Large intestine (tissue), 3 donors: ENCODE measurements around the gene DHRSX. TPM values are rescaled to one million over a fixed set of nuclear protein-coding genes. Genes with fewer than 3 reads are reported as not detected.

ENCODE experiments used
- DNase-seq, 2 donors: peaks; one replicate each; pipeline versions ENCODE4 v3.0.0 to v3.0.0-alpha.2; 2013
- H3K27ac ChIP-seq: one replicate; pipeline ENCODE4 v1.5.1; 2013; ENCODE audit warnings: low read length
- H3K27me3 ChIP-seq: 2 replicates; pipeline ENCODE4 v1.6.1; 2013; ENCODE audit warnings: low read length; ENCODE audit not compliant: control insufficient read depth, insufficient read depth
- H3K36me3 ChIP-seq: 2 replicates; pipeline ENCODE4 v1.6.1; 2013; ENCODE audit warnings: low read length; ENCODE audit not compliant: control insufficient read depth, insufficient read depth
- H3K4me1 ChIP-seq: one replicate; pipeline ENCODE4 v1.6.1; 2013; ENCODE audit warnings: low read length; ENCODE audit not compliant: control insufficient read depth, insufficient read depth
- H3K4me3 ChIP-seq: one replicate; pipeline ENCODE4 v1.5.1; 2013; ENCODE audit warnings: low read length
- H3K9me3 ChIP-seq: one replicate; pipeline ENCODE4 v1.6.1; 2013; ENCODE audit warnings: mild to moderate bottlenecking, low read depth, low read length, moderate library complexity; ENCODE audit not compliant: control insufficient read depth
- WGBS: methylation state at CpG from one replicate; pipeline ENCODE4 v1.1.5; 2013; ENCODE audit warnings: low lambda C conversion rate; ENCODE audit not compliant: insufficient coverage; 5-methylcytosine and 5-hydroxymethylcytosine counted together
- polyA plus RNA-seq: library from polyadenylated mRNA; unstranded; fragments of 120-200 nt; gene quantifications from one replicate; pipeline ENCODE4 v1.2.1, GENCODE V29; 2013

Gene DHRSX
- polyA plus RNA-seq, 1 donor, result 17.9 TPM

GRCh38 chrX:2499507-2499906 lies 1.3 kb downstream of the DHRSX start:
- peaks cover 30% of the 10 kb centered on the region for H3K4me1 ChIP-seq
- DNase-seq, result no peak
- H3K4me3 ChIP-seq, result peak overlapping the region; percentile 92
- H3K27ac ChIP-seq, result peak overlapping the region; percentile 92
- H3K36me3 ChIP-seq, result peaks cover 10% of the 10 kb centered on the region
- H3K9me3 ChIP-seq, result no peaks in the 10 kb centered on the region
- WGBS, result no CpG with 5 or more reads among the region's 8 CpGs
- no peaks in the 10 kb centered on the region for H3K27me3 ChIP-seq

GRCh38 chrX:2498781-2499302 lies 1.9 kb downstream of the DHRSX start:
- Histone ChIP-seq H3K9me3 (no peaks in the 10 kb centered on the region), H3K27ac (peak overlapping the region; percentile 92), H3K27me3 (no peaks in the 10 kb centered on the region), H3K4me3 (peak overlapping the region; percentile 92), H3K36me3 (peaks cover 10% of the 10 kb centered on the region), H3K4me1 (peaks cover 30% of the 10 kb centered on the region)
- DNase-seq, result peak; percentile 51 to 85
- WGBS, result 6% methylated on average over 2 of the region's 10 CpGs

DNA sequence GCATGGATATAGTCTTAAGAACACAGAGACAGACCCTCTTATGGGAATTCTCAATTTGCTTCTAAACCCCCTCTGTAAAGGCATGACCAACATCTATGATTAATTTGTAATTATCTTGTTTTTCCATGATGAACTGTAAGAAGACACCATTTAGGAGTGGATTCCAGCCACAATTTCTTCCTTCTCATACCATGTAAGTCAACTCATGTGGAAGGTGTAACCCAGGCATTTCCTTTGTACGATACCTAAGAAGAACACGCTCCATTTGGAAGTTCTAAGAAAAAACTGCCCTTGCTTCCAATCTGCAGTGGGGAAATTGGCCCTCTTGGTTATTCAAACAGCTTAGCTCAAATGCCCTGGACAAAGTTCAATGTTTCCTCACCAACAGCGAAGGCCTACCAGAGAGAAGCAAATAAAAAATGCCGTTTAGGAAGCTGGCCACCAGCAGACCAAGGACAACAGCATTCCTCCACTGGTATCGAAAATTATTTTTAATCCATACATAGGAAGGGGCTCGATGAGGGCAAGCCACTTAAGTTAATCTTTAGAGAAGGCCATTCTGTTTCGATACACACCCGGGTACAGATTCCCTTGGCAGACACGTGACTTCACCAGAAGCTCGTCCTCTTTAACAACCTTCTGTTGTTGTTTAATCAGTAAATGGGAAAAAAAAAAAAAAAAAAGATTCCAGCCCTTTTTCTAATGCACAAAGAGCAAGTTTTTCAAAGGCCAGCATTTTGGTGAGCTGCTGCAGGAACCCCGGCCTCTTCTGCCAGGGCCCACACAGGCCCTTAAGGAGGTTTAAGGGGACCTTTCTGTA lies 2.6 kb downstream of the DHRSX start:
- H3K27me3 ChIP-seq, result no peaks in the 10 kb centered on the region
- peak overlapping the region; percentile 92 for H3K4me3 ChIP-seq
- H3K36me3 ChIP-seq, result peaks cover 10% of the 10 kb centered on the region
- H3K27ac ChIP-seq, result peak overlapping the region; percentile 92
- peaks cover 30% of the 10 kb centered on the region for H3K4me1 ChIP-seq
- H3K9me3 ChIP-seq, result no peaks in the 10 kb centered on the region
- DNase-seq, result peak; percentile 84 to 92
- no CpG with 5 or more reads among the region's 11 CpGs for WGBS

DNA sequence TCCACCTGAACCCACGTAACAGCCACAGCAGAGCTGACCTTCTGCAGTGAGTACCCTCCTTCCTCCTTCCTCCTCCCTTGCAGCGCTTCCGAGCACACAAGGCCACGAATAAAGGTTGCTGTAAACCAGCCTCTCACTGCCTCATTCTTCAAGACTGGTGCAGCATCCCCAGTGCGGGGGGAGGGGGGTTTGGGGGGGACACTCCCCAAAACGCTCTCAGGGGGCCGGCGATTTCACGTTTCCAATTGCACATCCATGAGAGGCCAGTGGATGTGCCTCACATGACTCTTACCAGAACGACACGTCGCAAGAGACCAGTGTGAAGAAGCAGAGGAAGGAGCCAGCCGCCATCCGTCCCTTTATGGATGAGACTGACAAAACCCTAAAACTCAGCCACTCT lies 5.2 kb downstream of the DHRSX start:
- no CpG with 5 or more reads among the region's 14 CpGs for WGBS
- H3K27ac ChIP-seq, result no peak overlapping the region
- no peak overlapping the region for H3K4me3 ChIP-seq
- peaks cover 17% of the 10 kb centered on the region for H3K4me1 ChIP-seq
- H3K9me3 ChIP-seq, result peaks cover 1% of the 10 kb centered on the region
- no peak for DNase-seq
- peaks cover 29% of the 10 kb centered on the region for H3K36me3 ChIP-seq
- no peaks in the 10 kb centered on the region for H3K27me3 ChIP-seq

GRCh38 chrX:2492531-2493218 lies 8.1 kb downstream of the DHRSX start:
- Histone ChIP-seq H3K4me3 (no peak overlapping the region), H3K9me3 (peaks cover 20% of the 10 kb centered on the region), H3K27me3 (no peaks in the 10 kb centered on the region), H3K27ac (no peak overlapping the region), H3K4me1 (peaks cover 7% of the 10 kb centered on the region), H3K36me3 (peaks cover 58% of the 10 kb centered on the region)
- no CpG with 5 or more reads among the region's 22 CpGs for WGBS
- DNase-seq, result no peak

GRCh38 chrX:2490634-2491033 lies 10.1 kb downstream of the DHRSX start:
- Histone ChIP-seq H3K27me3 (no peaks in the 10 kb centered on the region), H3K4me3 (no peak overlapping the region), H3K4me1 (no peaks in the 10 kb centered on the region), H3K27ac (no peak overlapping the region), H3K36me3 (peaks cover 72% of the 10 kb centered on the region), H3K9me3 (peaks cover 20% of the 10 kb centered on the region)
- no CpG with 5 or more reads among the region's 22 CpGs for WGBS
- DNase-seq, result no peak

GRCh38 chrX:2489446-2490445 lies 11.0 kb downstream of the DHRSX start:
- peaks cover 71% of the 10 kb centered on the region for H3K36me3 ChIP-seq
- peaks cover 20% of the 10 kb centered on the region for H3K9me3 ChIP-seq
- no peak overlapping the region for H3K4me3 ChIP-seq
- DNase-seq, result no peak
- H3K27ac ChIP-seq, result no peak overlapping the region
- H3K4me1 ChIP-seq, result no peaks in the 10 kb centered on the region
- H3K27me3 ChIP-seq, result no peaks in the 10 kb centered on the region
- 93% methylated on average over 3 of the region's 65 CpGs for WGBS

GRCh38 chrX:2488621-2489285 lies 12.0 kb downstream of the DHRSX start:
- H3K4me1 ChIP-seq, result no peaks in the 10 kb centered on the region
- H3K9me3 ChIP-seq, result peaks cover 20% of the 10 kb centered on the region
- DNase-seq, result no peak
- no peak overlapping the region for H3K27ac ChIP-seq
- no CpG with 5 or more reads among the region's 50 CpGs for WGBS
- peaks cover 77% of the 10 kb centered on the region for H3K36me3 ChIP-seq
- no peak overlapping the region for H3K4me3 ChIP-seq
- H3K27me3 ChIP-seq, result no peaks in the 10 kb centered on the region

DNA sequence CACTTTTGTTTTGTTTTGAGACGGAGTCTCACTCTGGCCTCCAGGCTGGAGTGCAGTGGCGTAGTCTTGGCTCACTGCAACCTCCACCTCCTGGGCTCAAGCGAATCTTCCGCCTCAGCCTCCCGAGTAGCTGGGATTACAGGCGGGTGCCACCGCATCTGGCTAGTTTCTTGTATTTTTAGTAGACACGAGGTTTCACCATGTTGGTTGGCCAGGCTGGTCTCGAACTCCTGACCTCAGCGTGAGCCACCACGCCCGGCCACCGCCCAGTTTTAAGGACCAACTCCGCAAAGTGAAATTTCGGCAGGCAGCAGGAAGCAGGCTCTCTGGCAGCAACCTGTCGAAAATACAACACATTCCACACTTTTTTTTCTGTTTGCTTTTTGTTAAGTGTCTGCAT lies 13.4 kb downstream of the DHRSX start:
- Histone ChIP-seq H3K27ac (no peak overlapping the region), H3K4me3 (no peak overlapping the region), H3K27me3 (no peaks in the 10 kb centered on the region), H3K36me3 (peaks cover 74% of the 10 kb centered on the region), H3K9me3 (peaks cover 20% of the 10 kb centered on the region), H3K4me1 (no peaks in the 10 kb centered on the region)
- no CpG with 5 or more reads among the region's 16 CpGs for WGBS
- no peak for DNase-seq
